Stimulated activated CD8-positive, alpha-beta memory T cell treated with anti-CD3 and anti-CD28 coated beads, Interleukin-15, amount 100 ng/mL, for 48 hours (primary cell): Measurements from ENCODE around the gene TTL.
A peak's percentile ranks its signal among the peaks of the same experiment; 100 is the strongest.

Experiments
- DNase-seq, 2 donors: peaks; one replicate each; pipeline ENCODE4 v3.0.0-alpha.2; 2020; ENCODE audit warnings: low read depth in 2 of 2

The TTL gene

DNA sequence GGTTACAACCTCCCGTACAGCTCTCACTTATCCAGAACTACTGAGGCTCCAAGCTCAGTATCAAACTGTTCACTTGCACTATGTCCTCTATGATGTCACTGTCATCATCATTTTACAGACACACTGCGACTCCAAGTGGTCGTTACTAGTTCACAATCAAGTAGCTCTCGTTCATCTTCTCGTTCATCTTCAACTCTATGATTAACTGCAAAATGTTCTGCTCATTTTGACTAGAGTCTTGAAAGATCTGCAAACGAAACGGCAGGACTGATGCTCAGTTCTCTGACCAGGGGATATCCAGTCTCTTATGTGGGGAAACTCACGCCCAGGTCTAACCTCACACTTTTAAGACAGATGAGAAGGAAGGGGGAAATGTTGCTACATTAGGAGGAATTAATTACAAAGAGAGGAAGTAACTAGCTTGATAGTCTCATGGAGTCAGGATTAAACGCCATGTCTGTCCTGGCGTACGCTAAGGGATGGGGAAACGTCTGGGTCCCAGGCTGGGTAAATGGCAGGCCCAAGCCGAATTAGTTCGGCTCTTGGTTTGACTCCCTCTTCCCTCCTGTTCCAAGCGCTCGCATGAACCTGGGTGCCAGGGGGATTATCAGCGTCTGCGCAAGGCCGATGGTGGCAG is 101.7 kb downstream of the TTL start:
- DNase-seq, result no peak

DNA sequence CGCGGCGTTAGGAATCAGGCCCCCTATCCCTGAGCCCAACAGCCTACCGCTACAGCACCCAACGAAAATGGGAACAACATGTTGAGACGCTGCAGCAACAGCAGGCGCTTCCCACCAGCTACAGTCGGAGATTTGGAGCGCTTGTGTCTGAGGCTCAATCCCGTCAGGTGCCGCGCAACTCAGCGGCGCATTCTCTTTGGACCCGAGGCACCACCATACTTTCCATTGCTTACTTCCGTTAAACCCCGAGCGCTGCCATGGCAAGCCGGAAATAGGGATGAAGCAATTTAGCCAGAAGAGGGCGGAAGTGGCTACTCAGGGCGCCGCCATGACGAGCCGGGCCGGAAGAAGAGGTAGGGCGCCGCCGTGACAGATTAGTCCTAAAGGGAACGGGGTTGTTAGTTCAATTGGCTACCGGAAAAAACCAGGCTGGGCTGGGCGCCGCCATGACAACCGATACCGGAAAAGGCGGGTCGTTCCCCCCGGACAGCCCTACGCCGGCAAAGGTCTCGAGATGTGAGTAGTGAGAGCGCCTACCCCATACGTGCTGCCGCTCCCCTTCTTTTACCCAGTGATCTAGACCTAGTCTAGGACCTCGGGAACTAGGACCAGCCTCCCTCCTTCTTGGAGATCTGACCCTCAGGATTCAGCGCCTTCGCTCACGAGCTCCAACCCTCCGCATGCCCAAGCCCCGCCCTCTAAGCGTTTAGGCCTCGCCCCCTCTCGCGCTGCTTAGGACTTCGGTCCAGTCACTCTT is 102.4 kb downstream of the TTL start, which contains the start of gene CHCHD5:
Gene CHCHD5 (plus strand): TSS at position 476 of the 757 bp plus-strand sequence. CDS start 39 bp downstream, at position 515.
- peak; percentile 87 to 91 for DNase-seq

DNA sequence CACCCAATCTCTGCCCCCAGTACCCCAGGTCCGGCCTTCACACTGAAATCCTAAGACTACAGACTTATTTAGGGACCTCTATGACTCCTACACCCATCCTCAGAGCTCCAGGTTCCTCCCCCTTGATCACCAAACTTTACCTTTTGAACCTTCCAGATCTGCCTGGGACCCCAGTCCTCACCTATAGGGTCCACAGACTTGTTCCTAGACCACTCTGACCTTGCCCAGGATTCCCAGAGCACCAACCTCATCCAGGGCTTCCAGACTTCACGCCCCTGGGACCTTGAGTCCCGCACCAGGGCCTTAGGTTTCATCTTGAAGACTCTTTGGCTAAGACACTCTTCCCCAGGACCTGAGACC is 102.9 kb downstream of the TTL start:
- no peak for DNase-seq

DNA sequence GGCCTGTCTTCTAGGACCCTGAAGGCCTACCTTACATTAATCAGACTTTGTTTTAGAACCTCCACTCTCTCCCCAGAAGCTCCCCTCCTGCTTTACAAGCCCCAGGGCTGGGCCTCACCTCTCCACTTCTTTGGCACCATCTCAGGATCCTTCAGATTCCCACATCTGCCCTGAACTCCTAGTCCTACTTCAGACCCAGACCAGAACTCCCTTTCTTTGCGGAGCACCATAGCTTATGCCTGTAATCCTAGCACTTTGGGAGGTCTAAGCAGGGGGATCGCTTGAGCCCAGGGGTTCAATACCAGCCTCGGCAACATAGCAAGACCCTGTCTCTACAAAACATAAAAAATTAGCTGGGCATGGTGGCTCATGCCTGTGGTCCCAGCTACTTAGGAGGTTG is 103.4 kb downstream of the TTL start:
- no peak for DNase-seq

DNA sequence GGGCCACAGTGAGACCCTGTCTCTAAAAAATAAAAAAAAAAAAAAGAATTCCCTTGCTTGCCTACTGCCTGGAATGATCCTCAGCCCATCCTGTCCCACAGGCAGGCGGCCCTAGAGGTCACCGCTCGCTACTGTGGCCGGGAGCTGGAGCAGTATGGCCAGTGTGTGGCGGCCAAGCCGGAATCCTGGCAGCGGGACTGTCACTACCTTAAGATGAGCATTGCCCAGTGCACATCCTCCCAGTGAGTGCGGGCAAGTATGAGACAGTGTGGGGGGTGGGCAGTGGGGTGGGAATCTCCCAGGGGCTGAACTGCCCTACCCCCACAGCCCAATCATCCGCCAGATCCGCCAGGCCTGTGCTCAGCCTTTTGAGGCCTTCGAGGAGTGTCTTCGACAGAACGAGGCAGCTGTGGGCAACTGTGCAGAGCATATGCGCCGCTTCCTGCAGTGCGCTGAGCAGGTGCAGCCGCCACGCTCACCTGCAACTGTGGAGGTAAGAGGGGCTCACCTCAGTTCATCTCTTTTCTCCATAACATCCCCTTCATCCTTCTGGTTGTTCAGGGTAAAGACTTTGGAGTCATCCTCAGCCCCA is 104.0 kb downstream of the TTL start:
- no peak for DNase-seq

DNA sequence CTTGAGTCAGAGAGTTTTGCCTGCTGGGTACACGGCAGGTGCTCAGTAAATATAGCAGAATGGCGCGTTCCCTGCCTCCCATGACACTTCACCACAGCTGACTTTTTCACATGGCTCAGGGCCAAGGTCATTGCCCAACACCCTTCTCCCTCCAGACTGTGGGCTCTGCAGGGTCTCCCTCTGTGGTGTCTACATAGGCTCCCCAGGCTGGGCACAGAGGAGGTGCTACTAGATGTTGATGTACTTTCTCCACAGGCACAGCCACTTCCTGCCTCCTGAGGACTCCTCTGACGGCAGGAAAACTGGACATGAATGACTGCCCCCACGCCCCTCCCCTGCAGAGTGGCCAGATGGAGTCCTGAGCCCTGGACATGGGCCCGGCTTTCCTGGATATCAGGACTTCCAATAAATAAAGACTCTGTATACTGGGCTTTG is 106.7 kb downstream of the TTL start:
- no peak for DNase-seq
